Heart left ventricle (tissue), 16 donors: ENCODE results near the gene CARD18. TPM values are rescaled to one million over a fixed set of nuclear protein-coding genes. Genes with fewer than 3 reads are reported as not detected.
"Not testable (repeated sequence)": the region's sequence is repeated elsewhere in the genome, so short reads cannot be mapped to it uniquely, and the experiment has no call there.

Experiments used
- ATAC-seq, 4 donors: fragments of 200-7000 bp; cut with Tn5 transposase; one replicate each; pipeline ENCODE4 v1.9.1; 2020 to 2022; ENCODE audit warnings: moderate library complexity in 4 of 4, mild to moderate bottlenecking in 3 of 4, moderate number of reproducible peaks in 1 of 4
- DNase-seq, 5 donors: peaks; one replicate each; pipeline ENCODE4 v3.0.0-alpha.2; 2020
- H3K27ac ChIP-seq, 12 donors: fragments of 200-600 bp; sonication (generic) in 4 of 12; one replicate each; pipeline versions ENCODE4 v1.5.0 to v1.8.0; 2016 to 2022; ENCODE audit warnings: mild to moderate bottlenecking in 2 of 12
- H3K27me3 ChIP-seq, 9 donors: fragments of 200-600 bp; sonication (generic) in 2 of 9; one replicate each; pipeline versions ENCODE4 v1.5.1 to v1.8.0; 2016 to 2022; ENCODE audit warnings: mild to moderate bottlenecking in 3 of 9
- H3K36me3 ChIP-seq, 9 donors: fragments of 200-600 bp; sonication (generic) in 2 of 9; one replicate each; pipeline versions ENCODE4 v1.5.0 to v1.8.0; 2018 to 2022; ENCODE audit warnings: mild to moderate bottlenecking in 2 of 9
- H3K4me1 ChIP-seq, 12 donors: fragments of 200-600 bp; sonication (generic) in 4 of 12; one replicate each; pipeline versions ENCODE4 v1.5.0 to v1.8.0; 2016 to 2022; ENCODE audit warnings: mild to moderate bottlenecking in 3 of 12
- H3K4me3 ChIP-seq, 12 donors: fragments of 200-600 bp; sonication (generic) in 4 of 12; one replicate each; pipeline versions ENCODE4 v1.5.0 to v1.8.0; 2017 to 2022; ENCODE audit warnings: mild to moderate bottlenecking in 9 of 12, moderate library complexity in 4 of 12
- H3K9me3 ChIP-seq, 12 donors: fragments of 200-600 bp; sonication (generic) in 4 of 12; one replicate each; pipeline versions ENCODE4 v1.5.0 to v1.8.0; 2016 to 2022; ENCODE audit warnings: mild to moderate bottlenecking in 1 of 12
- CTCF ChIP-seq, 12 donors: fragments of 200-600 bp; sonication (generic) in 4 of 12; IDR thresholded peaks; one replicate each; pipeline versions ENCODE4 v1.5.0 to v1.8.0; 2018 to 2022; ENCODE audit warnings: antibody characterized with exemption in 12 of 12, mild to moderate bottlenecking in 5 of 12
- POLR2A ChIP-seq, 2 donors: fragments of 450-650 bp; IDR thresholded peaks; one replicate each; pipeline ENCODE4 v1.6.1; 2017; ENCODE audit warnings: antibody characterized with exemption in 2 of 2, mild to moderate bottlenecking in 2 of 2, moderate library complexity in 2 of 2
- whole genome bisulfite sequencing, 4 donors: extraction: QIAGEN DNeasy Blood & Tissue Kit in 2 of 4; methylation state at CpG; one replicate each; pipeline versions ENCODE4 v1.1.5 to v1.1.7; 2013 to 2018; 5-methylcytosine and 5-hydroxymethylcytosine counted together
- intact Hi-C, 10 donors: fragments of 100-400 bp; cut with DNase I; formaldehyde crosslinking; loops; one replicate each; pipeline versions ENCODE4 v1.11.1 to v1.14.2; 2022
- polyA plus RNA-seq, 2 donors: library from polyadenylated mRNA; stranded (reverse); fragments of 200-250 nt; gene quantifications; one replicate each; pipeline ENCODE4 v1.2.3, GENCODE V29; 2013
- total RNA-seq, 9 donors: library from RNA; depleted of rRNA in 2 of 9; stranded (reverse); fragments of >200 nt in 2 of 9; fragmentation: NEBNext Ultra II Directional in 3 of 9; extraction: Animal tissue kit (Norgen Biotek cat#: 25700) in 3 of 9; gene quantifications; one replicate each; pipeline versions ENCODE4 v1.1.0 to v1.2.4, GENCODE V29; 2016 to 2023
- donor health status: ischemic (EF 13 %, LVEDD 7.1; RV severe dilation, severe dysfunction).
- donor health status: healthy with polysubstance abuse.
- donor health status: DM: no; HTN: yes; CAD: no.
- donor health status: DM: no; HTN: no; CAD: no.
- donor health status: ischemic (EF 25% LVEDD 6.9; RV normal size, moderate dysfunction).
- donor health status: ischemic (EF 25% LVEDD 5.7; RV mildly dilated, moderate dysfunction).
- donor health status: healthy.
- donor health status: DM: yes; HTN: yes; CAD: no.
- donor health status: ischemic (EF 35%, LVEDD 5.7; RV mildly dilated, moderate dysfunction).
- donor health status: nonischemic (EF 11% LVEDD 7.7; RV severe dilation, severe dysfunction).
- donor health status: DM: yes; HTN: yes; CAD: no.
- donor health status: PGD.
- donor health status: ischemic (EF 29% LVEDD 5.4; RV normal size, mild dysfunction).
- donor health status: nonischemic (EF 23%, LVEDD 6.1; RV moderate dilation, normal function).

CARD18 gene
- total and polyA plus RNA-seq, 11 donors, result 0.91 TPM; not detected in 10

GRCh38 chr11:105106140-105106539 lies 33.4 kb downstream of the CARD18 start:
- TF ChIP-seq POLR2A (IDR thresholded peaks at IDR 0.05) (no peak), CTCF (IDR thresholded peaks at IDR 0.05) (no peak)
- peaks cover 0 to 18% (median 0%) of the 10 kb centered on the region in 12 donors for H3K4me1 ChIP-seq
- ATAC-seq (no peak), DNase-seq (no peak)
- no peak overlapping the region for H3K27ac ChIP-seq
- no peaks in the 10 kb centered on the region for H3K36me3 ChIP-seq
- no peak overlapping the region for H3K4me3 ChIP-seq
- H3K9me3 ChIP-seq, result peaks cover 0 to 6% (median 0%) of the 10 kb centered on the region in 12 donors
- WGBS, 4 donors, result 33 to 49% (median 35%) methylated on average over 1 of the region's 1 CpG
- intact Hi-C loops, result loop anchor here in 1 of 10 donors (2.0 kb wide), 1 partner anchor 29 kb away; no protein-coding TSS in a partner anchor
- H3K27me3 ChIP-seq, result no peaks in the 10 kb centered on the region

- Histone ChIP-seq H3K36me3 (no peaks in the 10 kb centered on the region), H3K27ac (no peak overlapping the region), H3K27me3 (no peaks in the 10 kb centered on the region), H3K9me3 (peaks cover 0 to 6% (median 0%) of the 10 kb centered on the region in 12 donors), H3K4me3 (no peak overlapping the region), H3K4me1 (peaks cover 0 to 18% (median 0%) of the 10 kb centered on the region in 12 donors)
- DNase-seq (no peak), ATAC-seq (no peak)
- TF ChIP-seq POLR2A (IDR thresholded peaks at IDR 0.05), result no peak
- no peak for TF ChIP-seq CTCF (IDR thresholded peaks at IDR 0.05)
- WGBS, 4 donors, result 40 to 75% (median 55%) methylated on average over 1 of the region's 1 CpG
- intact Hi-C loops, result no loop called here
These were observed 35.3 kb downstream of the CARD18 start for GRCh38 chr11:105104292-105104691.

- DNase-seq (no peak), ATAC-seq (no peak)
- intact Hi-C loops, result no loop called here
- no peak for TF ChIP-seq CTCF (IDR thresholded peaks at IDR 0.05)
- TF ChIP-seq POLR2A (IDR thresholded peaks at IDR 0.05), result no peak
- Histone ChIP-seq H3K4me1 (peaks cover 0 to 21% (median 0%) of the 10 kb centered on the region in 12 donors), H3K27ac (no peak overlapping the region), H3K36me3 (no peaks in the 10 kb centered on the region), H3K27me3 (no peaks in the 10 kb centered on the region), H3K9me3 (peaks cover 0 to 6% (median 0%) of the 10 kb centered on the region in 12 donors), H3K4me3 (no peak overlapping the region)
These were observed 36.2 kb downstream of the CARD18 start for GRCh38 chr11:105103336-105103735.

GRCh38 chr11:105102079-105102581 lies 37.4 kb downstream of the CARD18 start:
- intact Hi-C loops, H3K36me3 ChIP-seq, H3K27me3 ChIP-seq, H3K27ac ChIP-seq, ATAC-seq, DNase-seq, H3K9me3 ChIP-seq, H3K4me3 ChIP-seq: not testable (repeated sequence)
- H3K4me1 ChIP-seq, result peaks cover 0 to 21% (median 0%) of the 10 kb centered on the region in 12 donors
- WGBS, 4 donors, result 80 to 100% (median 86%) methylated on average over 1 to 2 of the region's 3 CpGs
